ENCODE data around the gene SASS6.

SASS6 gene

GRCh38 chr1:100077531-100077930 is 55.2 kb downstream of the SASS6 start:
- no peak for TF ChIP-seq ZNF565 (CRISPR knock-in tag; conservative IDR thresholded peaks at IDR 0.05; ENCODE audit: low read depth)
- no peak for TF ChIP-seq ZNF70 (CRISPR knock-in tag; IDR thresholded peaks at IDR 0.05)
- no peak for TF ChIP-seq ZFP3 (CRISPR knock-in tag; IDR thresholded peaks at IDR 0.05)
- no peak for TF ChIP-seq ARNTL (CRISPR knock-in tag; IDR thresholded peaks at IDR 0.05; ENCODE audit: borderline replicate concordance, low read depth)
- TF ChIP-seq ZC3H10 (CRISPR knock-in tag; IDR thresholded peaks at IDR 0.05), result no peak
- no peak for TF ChIP-seq TOX (CRISPR knock-in tag; IDR thresholded peaks at IDR 0.05; ENCODE audit: borderline replicate concordance)
- TF ChIP-seq TSHZ2 (CRISPR knock-in tag; IDR thresholded peaks at IDR 0.05), result no peak
- TF ChIP-seq, protein P1, sequence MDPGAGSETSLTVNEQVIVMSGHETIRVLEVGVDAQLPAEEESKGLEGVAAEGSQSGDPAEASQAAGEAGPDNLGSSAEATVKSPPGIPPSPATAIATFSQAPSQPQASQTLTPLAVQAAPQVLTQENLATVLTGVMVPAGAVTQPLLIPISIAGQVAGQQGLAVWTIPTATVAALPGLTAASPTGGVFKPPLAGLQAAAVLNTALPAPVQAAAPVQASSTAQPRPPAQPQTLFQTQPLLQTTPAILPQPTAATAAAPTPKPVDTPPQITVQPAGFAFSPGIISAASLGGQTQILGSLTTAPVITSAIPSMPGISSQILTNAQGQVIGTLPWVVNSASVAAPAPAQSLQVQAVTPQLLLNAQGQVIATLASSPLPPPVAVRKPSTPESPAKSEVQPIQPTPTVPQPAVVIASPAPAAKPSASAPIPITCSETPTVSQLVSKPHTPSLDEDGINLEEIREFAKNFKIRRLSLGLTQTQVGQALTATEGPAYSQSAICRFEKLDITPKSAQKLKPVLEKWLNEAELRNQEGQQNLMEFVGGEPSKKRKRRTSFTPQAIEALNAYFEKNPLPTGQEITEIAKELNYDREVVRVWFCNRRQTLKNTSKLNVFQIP (CRISPR knock-in tag; IDR thresholded peaks at IDR 0.05; ENCODE audit: borderline replicate concordance, low read depth), result no peak
- no peak for TF ChIP-seq ZNF8 (CRISPR knock-in tag; IDR thresholded peaks at IDR 0.05)
- TF ChIP-seq GLIS3 (CRISPR knock-in tag; IDR thresholded peaks at IDR 0.05), result no peak
- TF ChIP-seq TCF4 (CRISPR knock-in tag; IDR thresholded peaks at IDR 0.05; ENCODE audit: borderline replicate concordance), result no peak
- TF ChIP-seq ESRRG (CRISPR knock-in tag; IDR thresholded peaks at IDR 0.05), result no peak
- no peak for TF ChIP-seq RARB (CRISPR knock-in tag; IDR thresholded peaks at IDR 0.05)
- ATAC-seq, result no peak

GRCh38 chr1:100076744-100077143 is 56.0 kb downstream of the SASS6 start:
- no peak for TF ChIP-seq TOX (CRISPR knock-in tag; IDR thresholded peaks at IDR 0.05; ENCODE audit: borderline replicate concordance)
- no peak for TF ChIP-seq BACH2 (CRISPR knock-in tag; IDR thresholded peaks at IDR 0.05; ENCODE audit: borderline replicate concordance)
- no peak for TF ChIP-seq GLIS3 (CRISPR knock-in tag; IDR thresholded peaks at IDR 0.05)
- no peak for TF ChIP-seq SNAI2 (CRISPR knock-in tag; IDR thresholded peaks at IDR 0.05)
- no peak for TF ChIP-seq PATZ1 (CRISPR knock-in tag; IDR thresholded peaks at IDR 0.05; ENCODE audit: borderline replicate concordance)
- TF ChIP-seq RARB (CRISPR knock-in tag; IDR thresholded peaks at IDR 0.05), result no peak
- TF ChIP-seq ZFP30 (CRISPR knock-in tag; IDR thresholded peaks at IDR 0.05), result no peak
- TF ChIP-seq, protein P1 (CRISPR knock-in tag; IDR thresholded peaks at IDR 0.05; ENCODE audit: borderline replicate concordance, low read depth), result no peak
- TF ChIP-seq CSRNP3 (CRISPR knock-in tag; IDR thresholded peaks at IDR 0.05), result no peak
- no peak for TF ChIP-seq ZC3H10 (CRISPR knock-in tag; IDR thresholded peaks at IDR 0.05)
- no peak for TF ChIP-seq ESRRG (CRISPR knock-in tag; IDR thresholded peaks at IDR 0.05)
- TF ChIP-seq PPARA (CRISPR knock-in tag; IDR thresholded peaks at IDR 0.05; ENCODE audit: borderline replicate concordance), result no peak
- TF ChIP-seq CSDC2 (CRISPR knock-in tag; IDR thresholded peaks at IDR 0.05), result no peak
- TF ChIP-seq ZNF8 (CRISPR knock-in tag; IDR thresholded peaks at IDR 0.05), result no peak
- no peak for TF ChIP-seq ARNTL (CRISPR knock-in tag; IDR thresholded peaks at IDR 0.05; ENCODE audit: borderline replicate concordance, low read depth)
- TF ChIP-seq ZFP3 (CRISPR knock-in tag; IDR thresholded peaks at IDR 0.05), result no peak
- no peak for TF ChIP-seq ZNF565 (CRISPR knock-in tag; conservative IDR thresholded peaks at IDR 0.05; ENCODE audit: low read depth)
- ATAC-seq, result no peak

GRCh38 chr1:100076319-100076718 is 56.4 kb downstream of the SASS6 start:
- TF ChIP-seq TOX (CRISPR knock-in tag; IDR thresholded peaks at IDR 0.05; ENCODE audit: borderline replicate concordance) (no peak), OSR1 (CRISPR knock-in tag; IDR thresholded peaks at IDR 0.05) (no peak), GLIS3 (CRISPR knock-in tag; IDR thresholded peaks at IDR 0.05) (no peak), ZNF8 (CRISPR knock-in tag; IDR thresholded peaks at IDR 0.05) (no peak)
- no peak for ATAC-seq
